ENCODE measurements around the gene TNNI3K.

TNNI3K gene

DNA sequence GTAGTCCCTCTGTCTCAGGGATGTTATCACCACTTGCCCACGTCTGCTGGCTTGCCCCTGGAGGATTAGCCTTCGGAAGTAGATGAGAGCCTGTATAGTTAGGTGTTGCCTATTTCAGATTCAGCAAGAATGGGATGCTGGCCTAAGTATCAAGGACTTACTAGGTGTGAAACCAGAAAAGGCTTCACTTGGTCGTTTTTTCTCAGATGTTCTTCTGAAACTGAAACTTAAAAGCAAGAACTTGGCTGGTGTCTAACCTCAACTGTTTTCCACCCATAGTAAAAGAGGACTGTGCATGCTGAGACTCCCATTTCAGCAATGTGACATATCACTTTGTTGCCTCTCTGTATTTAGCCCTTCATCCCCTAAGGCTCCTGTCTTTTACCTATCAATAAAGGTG, 344.2 kb downstream of the TNNI3K start:
- TF ChIP-seq, protein P1, sequence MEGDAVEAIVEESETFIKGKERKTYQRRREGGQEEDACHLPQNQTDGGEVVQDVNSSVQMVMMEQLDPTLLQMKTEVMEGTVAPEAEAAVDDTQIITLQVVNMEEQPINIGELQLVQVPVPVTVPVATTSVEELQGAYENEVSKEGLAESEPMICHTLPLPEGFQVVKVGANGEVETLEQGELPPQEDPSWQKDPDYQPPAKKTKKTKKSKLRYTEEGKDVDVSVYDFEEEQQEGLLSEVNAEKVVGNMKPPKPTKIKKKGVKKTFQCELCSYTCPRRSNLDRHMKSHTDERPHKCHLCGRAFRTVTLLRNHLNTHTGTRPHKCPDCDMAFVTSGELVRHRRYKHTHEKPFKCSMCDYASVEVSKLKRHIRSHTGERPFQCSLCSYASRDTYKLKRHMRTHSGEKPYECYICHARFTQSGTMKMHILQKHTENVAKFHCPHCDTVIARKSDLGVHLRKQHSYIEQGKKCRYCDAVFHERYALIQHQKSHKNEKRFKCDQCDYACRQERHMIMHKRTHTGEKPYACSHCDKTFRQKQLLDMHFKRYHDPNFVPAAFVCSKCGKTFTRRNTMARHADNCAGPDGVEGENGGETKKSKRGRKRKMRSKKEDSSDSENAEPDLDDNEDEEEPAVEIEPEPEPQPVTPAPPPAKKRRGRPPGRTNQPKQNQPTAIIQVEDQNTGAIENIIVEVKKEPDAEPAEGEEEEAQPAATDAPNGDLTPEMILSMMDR (IDR thresholded peaks at IDR 0.05; ENCODE audit: low read depth, low read length, missing control alignments) = no peak
- H3K4me3 ChIP-seq (ENCODE audit: low read depth, low read length) = no peak overlapping the region
- no peak for DNase-seq (ENCODE audit: low read depth)
- in situ Hi-C loops (cut with HindIII; ENCODE audit: low sequenced_read_pairs) = no loop called here

DNA sequence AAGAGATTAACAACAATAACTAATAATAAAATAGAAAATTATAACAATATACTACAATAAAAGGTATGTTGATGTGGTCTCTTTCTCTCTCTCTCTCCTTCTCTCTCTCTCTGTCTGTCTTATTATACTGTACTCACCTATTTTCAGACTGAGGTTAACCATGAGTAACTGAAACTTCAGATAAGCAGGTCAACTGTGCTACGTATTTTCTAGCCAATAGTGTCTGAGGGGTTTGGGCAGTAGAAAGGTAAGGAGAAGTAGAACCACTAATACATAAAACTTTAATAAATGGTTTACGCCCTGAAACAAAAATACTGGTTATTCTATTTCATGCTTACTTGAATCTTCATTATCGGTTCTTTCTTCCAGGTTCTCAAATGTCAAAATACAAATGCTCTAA, 348.2 kb downstream of the TNNI3K start:
- TF ChIP-seq, protein P1 (IDR thresholded peaks at IDR 0.05; ENCODE audit: low read depth, low read length, missing control alignments) = no peak
- in situ Hi-C loops (cut with HindIII; ENCODE audit: low sequenced_read_pairs) = no loop called here

DNA sequence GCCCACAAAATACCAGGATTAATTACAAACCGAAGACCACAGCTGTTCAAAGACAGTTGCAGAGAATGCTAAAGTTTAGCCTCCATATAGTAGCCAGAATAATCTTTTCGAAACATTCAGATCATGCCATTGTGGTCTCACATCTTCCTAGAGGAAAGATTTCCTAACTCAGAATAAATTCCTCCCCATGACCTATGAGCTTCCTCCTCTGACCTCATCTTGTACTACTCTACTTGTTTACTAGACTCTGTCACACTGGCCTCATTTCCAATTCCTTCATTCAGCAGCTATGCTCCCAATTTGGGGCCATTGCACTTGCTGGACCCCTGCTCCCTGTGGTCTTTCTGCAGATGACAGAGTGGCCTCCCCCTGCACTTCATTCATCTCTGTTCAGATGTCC, 349.0 kb downstream of the TNNI3K start:
- in situ Hi-C loops (cut with HindIII; ENCODE audit: low sequenced_read_pairs) = no loop called here
- no peak overlapping the region for H3K4me3 ChIP-seq (ENCODE audit: low read depth, low read length)
- TF ChIP-seq, protein P1 (IDR thresholded peaks at IDR 0.05; ENCODE audit: low read depth, low read length, missing control alignments) = no peak
- DNase-seq (ENCODE audit: low read depth) = no peak

More for the DNA sequence above, 348.2 kb downstream of the TNNI3K start:
- DNase-seq (ENCODE audit: low read depth) = no peak
- no peak overlapping the region for H3K4me3 ChIP-seq (ENCODE audit: low read depth, low read length)

DNA sequence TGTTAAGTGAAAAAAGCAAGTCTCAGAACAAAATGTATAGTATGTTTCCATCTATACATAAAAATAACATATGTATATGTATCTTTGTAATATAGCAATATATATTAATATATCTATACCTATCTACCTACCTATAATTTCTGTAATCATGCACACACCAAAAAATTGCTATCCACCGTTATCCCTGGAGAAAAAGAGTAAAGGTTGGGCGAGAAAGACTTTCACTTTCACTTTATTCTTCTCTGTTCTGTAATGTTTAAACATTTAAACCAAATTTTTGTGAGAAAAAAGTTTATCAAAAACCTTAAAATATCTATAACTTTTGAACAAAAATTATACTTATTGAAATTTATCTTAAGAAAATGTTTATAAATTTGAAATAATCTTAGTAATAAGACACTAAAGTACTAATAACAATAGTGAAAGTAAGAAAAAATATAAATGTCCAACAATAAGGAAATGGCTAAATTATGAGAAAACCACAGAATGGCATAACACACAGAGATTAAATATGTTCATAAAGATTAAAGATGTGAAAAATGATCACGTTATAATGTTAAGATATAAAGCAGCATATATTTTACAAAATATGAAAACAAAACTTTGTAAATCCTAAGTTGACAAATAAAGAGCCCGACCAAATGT, 351.2 kb downstream of the TNNI3K start:
- in situ Hi-C loops (cut with HindIII; ENCODE audit: low sequenced_read_pairs) = no loop called here
- no peak overlapping the region for H3K4me3 ChIP-seq (ENCODE audit: low read depth, low read length)
- TF ChIP-seq, protein P1 (IDR thresholded peaks at IDR 0.05; ENCODE audit: low read depth, low read length, missing control alignments) = no peak
- DNase-seq (ENCODE audit: low read depth) = no peak

DNA sequence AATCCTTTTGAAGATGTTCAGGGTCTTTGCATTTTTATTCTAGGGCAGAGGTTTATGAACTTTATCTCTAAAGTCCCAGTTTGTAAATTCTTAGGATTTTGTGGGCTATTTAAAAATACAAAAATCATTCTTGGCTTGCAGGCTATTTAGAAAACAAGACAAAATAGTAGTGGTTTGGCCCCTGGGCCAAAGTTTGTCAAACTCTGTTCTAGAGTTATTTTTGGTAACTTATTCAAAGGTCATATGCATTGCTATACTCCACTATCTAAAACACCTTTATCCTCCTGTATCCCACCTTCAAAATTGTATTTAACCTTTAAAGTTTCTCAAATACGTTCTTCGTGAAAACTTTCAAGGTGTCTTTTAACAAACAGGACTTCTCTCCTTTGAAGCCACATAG, 352.7 kb downstream of the TNNI3K start:
- no peak for DNase-seq (ENCODE audit: low read depth)
- TF ChIP-seq, protein P1 (IDR thresholded peaks at IDR 0.05; ENCODE audit: low read depth, low read length, missing control alignments) = no peak
- in situ Hi-C loops (cut with HindIII; ENCODE audit: low sequenced_read_pairs) = no loop called here
- no peak overlapping the region for H3K4me3 ChIP-seq (ENCODE audit: low read depth, low read length)

DNA sequence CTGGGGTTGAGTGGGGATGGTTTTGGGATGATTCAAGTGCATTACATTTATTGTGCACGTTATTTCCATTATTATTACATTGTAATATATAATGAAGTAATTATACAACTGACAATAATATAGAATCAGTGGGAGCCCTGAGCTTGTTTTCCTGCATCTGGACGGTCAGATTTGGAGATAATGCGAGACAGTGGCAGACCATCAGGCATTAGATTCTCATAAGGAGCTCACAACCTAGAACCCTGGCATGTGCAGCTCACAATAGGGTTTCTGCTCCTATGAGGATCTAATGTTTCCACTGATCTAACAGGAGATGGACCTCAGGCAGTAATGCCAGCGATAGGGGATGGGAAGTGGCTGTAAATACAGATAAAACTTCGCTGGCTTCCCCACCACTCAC, 355.1 kb downstream of the TNNI3K start:
- DNase-seq (ENCODE audit: low read depth) = no peak
- H3K4me3 ChIP-seq (ENCODE audit: low read depth, low read length) = no peak overlapping the region
- in situ Hi-C loops (cut with HindIII; ENCODE audit: low sequenced_read_pairs) = no loop called here
- TF ChIP-seq, protein P1 (IDR thresholded peaks at IDR 0.05; ENCODE audit: low read depth, low read length, missing control alignments) = no peak

Data from astrocyte of the cerebellum (primary cell).